ENCODE data around the gene CMTM4.

Gene CMTM4

GRCh38 chr16:66620429-66620795 is 76.1 kb downstream of the CMTM4 start:
- Histone ChIP-seq H2AFZ (ENCODE audit: low read depth) (no peak overlapping the region), H3K4me2 (no peak overlapping the region), H3K27ac (no peak overlapping the region), H3K9ac (no peak overlapping the region), H3K4me3 (IDR thresholded peaks at IDR 0.05; ENCODE audit: insufficient read depth, low read depth, low read length) (no peak overlapping the region), H3K36me3 (ENCODE audit: insufficient read depth) (no peaks in the 10 kb centered on the region), H3K4me1 (ENCODE audit: low read depth, poor library complexity, severe bottlenecking) (no peaks in the 10 kb centered on the region), H3K27me3 (ENCODE audit: insufficient read depth, low read depth) (no peaks in the 10 kb centered on the region), H4K20me1 (ENCODE audit: insufficient read depth) (no peaks in the 10 kb centered on the region), H3K79me2 (ENCODE audit: insufficient read depth, low read depth) (no peaks in the 10 kb centered on the region)
- no peak for TF ChIP-seq CTCF (conservative IDR thresholded peaks at IDR 0.05; ENCODE audit: low read depth, low read length)

GRCh38 chr16:66619534-66620428 is 76.8 kb downstream of the CMTM4 start:
- no peaks in the 10 kb centered on the region for H3K27me3 ChIP-seq (ENCODE audit: insufficient read depth, low read depth)
- no peaks in the 10 kb centered on the region for H3K79me2 ChIP-seq (ENCODE audit: insufficient read depth, low read depth)
- H3K4me3 ChIP-seq (IDR thresholded peaks at IDR 0.05; ENCODE audit: insufficient read depth, low read depth, low read length): no peak overlapping the region
- H3K4me1 ChIP-seq (ENCODE audit: low read depth, poor library complexity, severe bottlenecking): no peaks in the 10 kb centered on the region
- TF ChIP-seq CTCF (conservative IDR thresholded peaks at IDR 0.05; ENCODE audit: low read depth, low read length): no peak
- no peak overlapping the region for H3K9ac ChIP-seq
- H2AFZ ChIP-seq (ENCODE audit: low read depth): no peak overlapping the region
- no peak overlapping the region for H3K4me2 ChIP-seq
- no peaks in the 10 kb centered on the region for H3K36me3 ChIP-seq (ENCODE audit: insufficient read depth)
- no peak overlapping the region for H3K27ac ChIP-seq
- no peaks in the 10 kb centered on the region for H4K20me1 ChIP-seq (ENCODE audit: insufficient read depth)

DNA sequence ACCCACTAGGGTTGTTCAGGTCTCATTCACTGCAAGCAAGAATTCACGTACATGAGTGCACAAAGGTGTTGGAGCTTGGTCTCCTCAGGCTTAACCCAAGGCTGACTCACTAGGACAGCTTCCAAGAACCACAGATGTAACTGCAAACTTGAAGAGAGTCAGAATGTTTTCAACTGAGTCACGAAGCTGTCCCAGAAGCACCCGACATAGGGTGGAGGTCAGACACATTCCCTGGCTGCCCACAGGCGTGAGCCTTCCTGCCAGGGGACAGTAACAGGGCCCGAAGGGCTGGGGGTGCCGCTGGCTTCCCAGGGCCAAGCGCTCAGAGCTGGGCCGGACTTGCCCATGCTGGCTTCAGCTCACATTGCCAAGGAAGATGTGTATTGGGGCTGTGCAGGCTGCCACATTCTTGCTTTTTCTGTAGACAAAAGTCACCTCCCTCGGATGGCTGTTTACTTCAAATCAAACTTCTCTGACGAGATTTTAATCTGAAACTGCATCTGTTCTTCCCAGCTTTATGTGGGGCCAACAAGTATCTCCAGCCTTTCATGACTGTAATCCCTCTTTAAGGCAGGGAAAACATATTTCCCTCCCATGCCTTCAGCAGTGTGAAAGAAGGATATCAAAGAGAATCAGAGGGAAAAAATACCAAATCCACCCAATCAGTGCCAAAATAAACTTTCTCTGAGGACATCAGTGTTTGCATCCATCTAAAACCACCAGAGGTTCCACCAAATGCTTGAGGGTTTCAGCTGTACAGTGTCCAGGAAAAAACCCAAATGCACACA is 77.8 kb downstream of the CMTM4 start:
- Histone ChIP-seq H3K4me3 (IDR thresholded peaks at IDR 0.05; ENCODE audit: insufficient read depth, low read depth, low read length) (no peak overlapping the region), H3K4me2 (no peak overlapping the region)

GRCh38 chr16:66617728-66618127 is 78.8 kb downstream of the CMTM4 start:
- no peaks in the 10 kb centered on the region for H3K4me1 ChIP-seq (ENCODE audit: low read depth, poor library complexity, severe bottlenecking)
- H3K27ac ChIP-seq: no peak overlapping the region
- H3K4me2 ChIP-seq: no peak overlapping the region
- no peaks in the 10 kb centered on the region for H3K79me2 ChIP-seq (ENCODE audit: insufficient read depth, low read depth)
- H4K20me1 ChIP-seq (ENCODE audit: insufficient read depth): no peaks in the 10 kb centered on the region
- no peak overlapping the region for H2AFZ ChIP-seq (ENCODE audit: low read depth)
- H3K4me3 ChIP-seq (IDR thresholded peaks at IDR 0.05; ENCODE audit: insufficient read depth, low read depth, low read length): no peak overlapping the region
- H3K27me3 ChIP-seq (ENCODE audit: insufficient read depth, low read depth): no peaks in the 10 kb centered on the region
- TF ChIP-seq CTCF (conservative IDR thresholded peaks at IDR 0.05; ENCODE audit: low read depth, low read length): no peak
- no peaks in the 10 kb centered on the region for H3K36me3 ChIP-seq (ENCODE audit: insufficient read depth)
- no peak overlapping the region for H3K9ac ChIP-seq

More for the DNA sequence above, 77.8 kb downstream of the CMTM4 start:
- Histone ChIP-seq H3K4me1 (ENCODE audit: low read depth, poor library complexity, severe bottlenecking) (no peaks in the 10 kb centered on the region), H3K36me3 (ENCODE audit: insufficient read depth) (no peaks in the 10 kb centered on the region), H2AFZ (ENCODE audit: low read depth) (no peak overlapping the region), H3K27ac (no peak overlapping the region), H4K20me1 (ENCODE audit: insufficient read depth) (no peaks in the 10 kb centered on the region), H3K9ac (no peak overlapping the region), H3K79me2 (ENCODE audit: insufficient read depth, low read depth) (no peaks in the 10 kb centered on the region), H3K27me3 (ENCODE audit: insufficient read depth, low read depth) (no peaks in the 10 kb centered on the region)
- TF ChIP-seq CTCF (conservative IDR thresholded peaks at IDR 0.05; ENCODE audit: low read depth, low read length): no peak
